Measurements from ENCODE around the gene SNAI3.

Gene SNAI3

GRCh38 chr16:88659160-88659559 lies 27.1 kb downstream of the SNAI3 start:
- peaks cover 16% of the 10 kb centered on the region for H3K4me1 Mint-ChIP-seq (ENCODE audit: low read depth)
- no peaks in the 10 kb centered on the region for H3K9me3 Mint-ChIP-seq (ENCODE audit: low read depth)
- no peak overlapping the region for H3K4me3 Mint-ChIP-seq
- no peaks in the 10 kb centered on the region for H3K36me3 Mint-ChIP-seq
- H3K27ac Mint-ChIP-seq, result no peak overlapping the region
- no peaks in the 10 kb centered on the region for H3K27me3 Mint-ChIP-seq

GRCh38 chr16:88658714-88659113 lies 27.6 kb downstream of the SNAI3 start:
- Mint-ChIP-seq H3K36me3 (no peaks in the 10 kb centered on the region), H3K9me3 (ENCODE audit: low read depth) (no peaks in the 10 kb centered on the region), H3K27ac (no peak overlapping the region), H3K4me3 (no peak overlapping the region), H3K4me1 (ENCODE audit: low read depth) (peaks cover 14% of the 10 kb centered on the region), H3K27me3 (no peaks in the 10 kb centered on the region)

GRCh38 chr16:88657371-88657770 lies 28.9 kb downstream of the SNAI3 start:
- Mint-ChIP-seq H3K27ac (no peak overlapping the region), H3K4me1 (ENCODE audit: low read depth) (peaks cover 15% of the 10 kb centered on the region), H3K27me3 (no peaks in the 10 kb centered on the region), H3K9me3 (ENCODE audit: low read depth) (no peaks in the 10 kb centered on the region), H3K4me3 (no peak overlapping the region), H3K36me3 (no peaks in the 10 kb centered on the region)

GRCh38 chr16:88656291-88656980 lies 29.9 kb downstream of the SNAI3 start:
- Mint-ChIP-seq H3K9me3 (ENCODE audit: low read depth) (no peaks in the 10 kb centered on the region), H3K27ac (no peak overlapping the region), H3K27me3 (no peaks in the 10 kb centered on the region), H3K4me3 (no peak overlapping the region), H3K4me1 (ENCODE audit: low read depth) (peaks cover 10% of the 10 kb centered on the region), H3K36me3 (no peaks in the 10 kb centered on the region)

GRCh38 chr16:88655733-88656281 lies 30.5 kb downstream of the SNAI3 start:
- Mint-ChIP-seq H3K9me3 (ENCODE audit: low read depth) (no peaks in the 10 kb centered on the region), H3K4me1 (ENCODE audit: low read depth) (peaks cover 7% of the 10 kb centered on the region), H3K36me3 (no peaks in the 10 kb centered on the region)

GRCh38 chr16:88655053-88655732 lies 31.1 kb downstream of the SNAI3 start:
- H3K27ac Mint-ChIP-seq, result no peak overlapping the region
- no peaks in the 10 kb centered on the region for H3K36me3 Mint-ChIP-seq
- H3K27me3 Mint-ChIP-seq, result no peaks in the 10 kb centered on the region
- peaks cover 7% of the 10 kb centered on the region for H3K4me1 Mint-ChIP-seq (ENCODE audit: low read depth)
- H3K9me3 Mint-ChIP-seq (ENCODE audit: low read depth), result no peaks in the 10 kb centered on the region
- no peak overlapping the region for H3K4me3 Mint-ChIP-seq

More at GRCh38 chr16:88655733-88656281, 30.5 kb downstream of the SNAI3 start:
- H3K27me3 Mint-ChIP-seq, result no peaks in the 10 kb centered on the region
- H3K27ac Mint-ChIP-seq, result no peak overlapping the region
- H3K4me3 Mint-ChIP-seq, result no peak overlapping the region

- H3K9me3 Mint-ChIP-seq (ENCODE audit: low read depth), result no peaks in the 10 kb centered on the region
- no peak overlapping the region for H3K27ac Mint-ChIP-seq
- peaks cover 8% of the 10 kb centered on the region for H3K4me1 Mint-ChIP-seq (ENCODE audit: low read depth)
- H3K36me3 Mint-ChIP-seq, result no peaks in the 10 kb centered on the region
- no peak overlapping the region for H3K4me3 Mint-ChIP-seq
- no peaks in the 10 kb centered on the region for H3K27me3 Mint-ChIP-seq
Measured at GRCh38 chr16:88654363-88655052, 31.8 kb downstream of the SNAI3 start.

- H3K36me3 Mint-ChIP-seq, result peaks cover 2% of the 10 kb centered on the region
- peak overlapping the region; percentile 22 for H3K27ac Mint-ChIP-seq
- H3K27me3 Mint-ChIP-seq, result no peaks in the 10 kb centered on the region
- peaks cover 14% of the 10 kb centered on the region for H3K4me1 Mint-ChIP-seq (ENCODE audit: low read depth)
- no peaks in the 10 kb centered on the region for H3K9me3 Mint-ChIP-seq (ENCODE audit: low read depth)
- no peak overlapping the region for H3K4me3 Mint-ChIP-seq
Measured at GRCh38 chr16:88653596-88654362, 32.5 kb downstream of the SNAI3 start.

GRCh38 chr16:88653101-88653500 lies 33.2 kb downstream of the SNAI3 start:
- H3K9me3 Mint-ChIP-seq (ENCODE audit: low read depth), result no peaks in the 10 kb centered on the region
- H3K36me3 Mint-ChIP-seq, result peaks cover 2% of the 10 kb centered on the region
- H3K4me3 Mint-ChIP-seq, result no peak overlapping the region
- peaks cover 16% of the 10 kb centered on the region for H3K4me1 Mint-ChIP-seq (ENCODE audit: low read depth)
- H3K27me3 Mint-ChIP-seq, result no peaks in the 10 kb centered on the region
- peak overlapping the region; percentile 22 for H3K27ac Mint-ChIP-seq

GRCh38 chr16:88652762-88653063 lies 33.6 kb downstream of the SNAI3 start:
- H3K27ac Mint-ChIP-seq, result no peak overlapping the region

GRCh38 chr16:88651989-88652761 lies 34.1 kb downstream of the SNAI3 start:
- Mint-ChIP-seq H3K9me3 (ENCODE audit: low read depth) (no peaks in the 10 kb centered on the region), H3K36me3 (peaks cover 2% of the 10 kb centered on the region), H3K4me3 (no peak overlapping the region), H3K4me1 (ENCODE audit: low read depth) (peaks cover 16% of the 10 kb centered on the region), H3K27ac (peak overlapping the region; percentile 58), H3K27me3 (no peaks in the 10 kb centered on the region)

More at GRCh38 chr16:88652762-88653063, 33.6 kb downstream of the SNAI3 start:
- Mint-ChIP-seq H3K36me3 (peaks cover 2% of the 10 kb centered on the region), H3K4me3 (no peak overlapping the region), H3K9me3 (ENCODE audit: low read depth) (no peaks in the 10 kb centered on the region), H3K4me1 (ENCODE audit: low read depth) (peaks cover 16% of the 10 kb centered on the region), H3K27me3 (no peaks in the 10 kb centered on the region)

GRCh38 chr16:88651276-88651988 lies 34.9 kb downstream of the SNAI3 start:
- Mint-ChIP-seq H3K9me3 (ENCODE audit: low read depth) (no peaks in the 10 kb centered on the region), H3K36me3 (peaks cover 2% of the 10 kb centered on the region), H3K4me3 (peak overlapping the region; percentile 89), H3K27ac (peak overlapping the region; percentile 85), H3K4me1 (ENCODE audit: low read depth) (peaks cover 16% of the 10 kb centered on the region), H3K27me3 (no peaks in the 10 kb centered on the region)

- H3K36me3 Mint-ChIP-seq, result peaks cover 2% of the 10 kb centered on the region
- no peaks in the 10 kb centered on the region for H3K9me3 Mint-ChIP-seq (ENCODE audit: low read depth)
- peaks cover 16% of the 10 kb centered on the region for H3K4me1 Mint-ChIP-seq (ENCODE audit: low read depth)
- peak within 1 kb of the TSS; percentile 89 for H3K4me3 Mint-ChIP-seq
- H3K27me3 Mint-ChIP-seq, result no peaks in the 10 kb centered on the region
- H3K27ac Mint-ChIP-seq, result peak within 1 kb of the TSS; percentile 85
Measured at GRCh38 chr16:88650749-88651275, 35.5 kb downstream of the SNAI3 start, which contains the start of gene CYBA. Gene CYBA, minus strand, starts transcription at chr16:88651053. Its CDS starts 40 bp downstream, at chr16:88651013.
